Liver (tissue), 9 donors: ENCODE data around the gene ZNF345. TPM values are rescaled to one million over a fixed set of nuclear protein-coding genes. Genes with fewer than 3 reads are reported as not detected.

Experiments
- DNase-seq: peaks from one replicate; pipeline ENCODE4 v3.0.0-alpha.2; 2017; ENCODE audit warnings: low spot score
- H3K27ac ChIP-seq, 2 donors: one replicate each; pipeline ENCODE4 v1.7.0; 2013; ENCODE audit warnings: inconsistent platforms in 2 of 2, low read length in 2 of 2, control low read depth in 1 of 2, low read depth in 1 of 2, mild to moderate bottlenecking in 1 of 2
- H3K27me3 ChIP-seq, 4 donors: one replicate each; pipeline versions ENCODE4 v1.6.1 to v1.7.0; 2013; ENCODE audit warnings: low read length in 3 of 4, inconsistent platforms in 1 of 4, mild to moderate bottlenecking in 1 of 4, moderate library complexity in 1 of 4; ENCODE audit not compliant: control insufficient read depth in 4 of 4, insufficient read depth in 4 of 4
- H3K36me3 ChIP-seq, 4 donors: one replicate each; pipeline versions ENCODE4 v1.6.1 to v1.7.0; 2013; ENCODE audit warnings: low read length in 3 of 4, mild to moderate bottlenecking in 3 of 4, low read depth in 1 of 4, moderate library complexity in 1 of 4; ENCODE audit not compliant: control insufficient read depth in 4 of 4, insufficient read depth in 3 of 4
- H3K4me1 ChIP-seq, 4 donors: one replicate each; pipeline versions ENCODE4 v1.6.1 to v1.7.0; 2013; ENCODE audit warnings: low read length in 3 of 4, mild to moderate bottlenecking in 3 of 4, moderate library complexity in 1 of 4; ENCODE audit not compliant: control insufficient read depth in 4 of 4, insufficient read depth in 4 of 4
- H3K4me3 ChIP-seq, 3 donors: one replicate each; pipeline versions ENCODE4 v1.6.1 to v1.7.0; 2013; ENCODE audit warnings: low read length in 3 of 3, control low read depth in 1 of 3, low read depth in 1 of 3, mild to moderate bottlenecking in 1 of 3
- H3K9ac ChIP-seq, 2 donors: one replicate each; pipeline ENCODE4 v1.7.0; 2013; ENCODE audit warnings: low read length in 2 of 2, mild to moderate bottlenecking in 2 of 2, moderate library complexity in 2 of 2, control low read depth in 1 of 2, low read depth in 1 of 2
- H3K9me3 ChIP-seq, 4 donors: one replicate each; pipeline versions ENCODE4 v1.6.1 to v1.7.0; 2013; ENCODE audit warnings: low read length in 3 of 4; ENCODE audit not compliant: control insufficient read depth in 4 of 4
- ATF3 ChIP-seq: IDR thresholded peaks from 2 replicates; pipeline ENCODE4 v1.6.1; 2016; ENCODE audit warnings: antibody characterized with exemption
- EGR1 ChIP-seq, 2 donors: IDR thresholded peaks; 2 replicates each; pipeline ENCODE4 v1.6.1; 2016 to 2018; ENCODE audit warnings: antibody characterized with exemption in 2 of 2, low read depth in 2 of 2
- FOXA1 ChIP-seq: IDR thresholded peaks from 2 replicates; pipeline ENCODE4 v1.6.1; 2016; ENCODE audit warnings: antibody characterized with exemption
- FOXA2 ChIP-seq: IDR thresholded peaks from 2 replicates; pipeline ENCODE4 v1.6.1; 2016; ENCODE audit warnings: antibody characterized with exemption
- GABPA ChIP-seq, 2 donors: IDR thresholded peaks in 1 of 2; conservative IDR thresholded peaks in 1 of 2; 2 replicates each; pipeline ENCODE4 v1.6.1; 2016; ENCODE audit warnings: antibody characterized with exemption in 2 of 2, mild to moderate bottlenecking in 1 of 2, moderate library complexity in 1 of 2
- HNF4A ChIP-seq, 2 donors: conservative IDR thresholded peaks; 2 replicates each; pipeline ENCODE4 v1.6.1; 2016; ENCODE audit warnings: antibody characterized with exemption in 2 of 2, mild to moderate bottlenecking in 2 of 2
- HNF4G ChIP-seq: IDR thresholded peaks from 2 replicates; pipeline ENCODE4 v1.6.1; 2016; ENCODE audit warnings: antibody characterized with exemption
- NR2F2 ChIP-seq: IDR thresholded peaks from 2 replicates; pipeline ENCODE4 v1.6.1; 2016; ENCODE audit warnings: antibody characterized with exemption
- RAD21 ChIP-seq, 2 donors: IDR thresholded peaks; 2 replicates each; pipeline ENCODE4 v1.6.1; 2016; ENCODE audit warnings: antibody characterized with exemption in 2 of 2, mild to moderate bottlenecking in 2 of 2
- REST ChIP-seq: IDR thresholded peaks from 2 replicates; pipeline ENCODE4 v1.6.1; 2016; ENCODE audit warnings: antibody characterized with exemption, mild to moderate bottlenecking
- RXRA ChIP-seq, 2 donors: IDR thresholded peaks; 2 replicates each; pipeline ENCODE4 v1.6.1; 2017 to 2018; ENCODE audit warnings: antibody characterized with exemption in 2 of 2, mild to moderate bottlenecking in 1 of 2
- SP1 ChIP-seq: IDR thresholded peaks from 2 replicates; pipeline ENCODE4 v1.6.1; 2018; ENCODE audit warnings: antibody characterized with exemption, mild to moderate bottlenecking
- TAF1 ChIP-seq: conservative IDR thresholded peaks from 2 replicates; pipeline ENCODE4 v1.6.1; 2016; ENCODE audit warnings: antibody characterized with exemption, mild to moderate bottlenecking
- YY1 ChIP-seq: IDR thresholded peaks from 2 replicates; pipeline ENCODE4 v1.6.1; 2016; ENCODE audit warnings: antibody characterized with exemption, mild to moderate bottlenecking
- WGBS: extraction: QIAGEN DNeasy Blood & Tissue Kit; methylation state at CpG from one replicate; pipeline ENCODE4 v1.1.7; 2013; 5-methylcytosine and 5-hydroxymethylcytosine counted together
- polyA plus RNA-seq, 2 donors: library from polyadenylated mRNA; stranded (reverse) in 1 of 2; unstranded in 1 of 2; fragments of 200-250 nt in 1 of 2; fragments of >200 nt in 1 of 2; fragmentation: Nextera tagmentation in 1 of 2; extraction: Ambion mirVana in 1 of 2; gene quantifications; one replicate each; pipeline versions ENCODE4 v1.2.1 to v1.2.3, GENCODE V29; 2013 to 2015
- total RNA-seq, 2 donors: library from RNA; depleted of rRNA; stranded (reverse); fragments of >200 nt; gene quantifications; one replicate each; pipeline ENCODE4 v1.2.3, GENCODE V29; 2014
- TF ChIP-seq, protein P1 (sequence below): fragments of 150-350 bp; IDR thresholded peaks from 2 replicates; pipeline ENCODE4 v1.5.1; 2017; ENCODE audit warnings: improper control_type of control experiment, low read depth, low read length; ENCODE audit not compliant: missing input control
- TF ChIP-seq, protein P2 (sequence below): IDR thresholded peaks from 2 replicates; pipeline ENCODE4 v1.6.1; 2016; ENCODE audit warnings: antibody characterized with exemption
- donor health status: healthy.
- donor health status: healthy.
- donor health status: healthy.
- donor health status: healthy.
- donor health status: healthy.

Gene ZNF345
- total and polyA plus RNA-seq, 4 donors: 0.67 to 4.7 (median 2.1) TPM

DNA sequence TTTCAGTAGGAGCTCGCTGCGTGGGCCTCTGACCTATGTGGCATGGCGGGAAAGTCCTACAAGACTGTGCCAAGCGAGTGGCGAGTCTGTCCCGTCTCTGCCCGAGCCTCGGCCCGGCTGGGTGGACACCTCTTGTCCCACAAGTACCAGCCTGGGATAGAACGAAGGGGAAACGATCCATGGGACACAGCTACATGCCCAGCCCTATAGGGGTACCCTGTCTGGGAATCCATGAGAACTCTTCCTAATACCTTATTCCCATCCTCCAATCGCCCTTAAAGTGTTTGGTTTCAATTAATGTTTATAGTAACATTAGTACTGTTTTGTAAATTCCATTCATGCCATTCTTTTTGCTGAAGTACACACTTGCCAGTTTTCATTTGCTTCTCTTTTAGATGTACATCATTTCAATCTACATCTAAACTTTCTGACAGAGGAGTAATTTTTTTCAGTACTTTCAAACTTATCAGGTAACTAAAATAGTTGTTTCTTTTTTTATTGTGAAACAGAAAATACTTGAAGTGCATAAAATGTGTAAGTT, 11.8 kb upstream of the ZNF345 start:
- H3K4me3 ChIP-seq: peak overlapping the region; percentile 77 to 97 (median 90)
- H3K4me1 ChIP-seq: peaks cover 2 to 15% (median 8%) of the 10 kb centered on the region in 4 donors
- WGBS: 15% methylated on average over 12 of the region's 12 CpGs
- peak overlapping the region; percentile 7 to 97 for H3K9ac ChIP-seq
- H3K9me3 ChIP-seq: peaks cover 15 to 36% (median 16%) of the 10 kb centered on the region in 4 donors
- no peak for TF ChIP-seq SP1
- TF ChIP-seq YY1: peak; percentile 18
- H3K27me3 ChIP-seq: no peaks in the 10 kb centered on the region
- H3K27ac ChIP-seq: peak overlapping the region; percentile 89 to 93
- no peak for DNase-seq
- H3K36me3 ChIP-seq: peaks cover 0 to 16% (median 13%) of the 10 kb centered on the region in 4 donors

- DNase-seq: no peak
- H3K9ac ChIP-seq: no peak overlapping the region
- TF ChIP-seq ATF3 (no peak), HNF4G (no peak), EGR1 (IDR thresholded peaks at IDR 0.05; ENCODE audit: low read depth in 2 of 2) (no peak), HNF4A (conservative IDR thresholded peaks at IDR 0.05) (no peak)
- TF ChIP-seq, protein P1, sequence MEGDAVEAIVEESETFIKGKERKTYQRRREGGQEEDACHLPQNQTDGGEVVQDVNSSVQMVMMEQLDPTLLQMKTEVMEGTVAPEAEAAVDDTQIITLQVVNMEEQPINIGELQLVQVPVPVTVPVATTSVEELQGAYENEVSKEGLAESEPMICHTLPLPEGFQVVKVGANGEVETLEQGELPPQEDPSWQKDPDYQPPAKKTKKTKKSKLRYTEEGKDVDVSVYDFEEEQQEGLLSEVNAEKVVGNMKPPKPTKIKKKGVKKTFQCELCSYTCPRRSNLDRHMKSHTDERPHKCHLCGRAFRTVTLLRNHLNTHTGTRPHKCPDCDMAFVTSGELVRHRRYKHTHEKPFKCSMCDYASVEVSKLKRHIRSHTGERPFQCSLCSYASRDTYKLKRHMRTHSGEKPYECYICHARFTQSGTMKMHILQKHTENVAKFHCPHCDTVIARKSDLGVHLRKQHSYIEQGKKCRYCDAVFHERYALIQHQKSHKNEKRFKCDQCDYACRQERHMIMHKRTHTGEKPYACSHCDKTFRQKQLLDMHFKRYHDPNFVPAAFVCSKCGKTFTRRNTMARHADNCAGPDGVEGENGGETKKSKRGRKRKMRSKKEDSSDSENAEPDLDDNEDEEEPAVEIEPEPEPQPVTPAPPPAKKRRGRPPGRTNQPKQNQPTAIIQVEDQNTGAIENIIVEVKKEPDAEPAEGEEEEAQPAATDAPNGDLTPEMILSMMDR: no peak
- TF ChIP-seq, protein P2, sequence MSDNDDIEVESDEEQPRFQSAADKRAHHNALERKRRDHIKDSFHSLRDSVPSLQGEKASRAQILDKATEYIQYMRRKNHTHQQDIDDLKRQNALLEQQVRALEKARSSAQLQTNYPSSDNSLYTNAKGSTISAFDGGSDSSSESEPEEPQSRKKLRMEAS: no peak
- peaks cover 0 to 8% (median 5%) of the 10 kb centered on the region in 4 donors for H3K36me3 ChIP-seq
- WGBS: 76% methylated on average over 1 of the region's 1 CpG
- peaks cover 0 to 14% (median 8%) of the 10 kb centered on the region in 4 donors for H3K4me1 ChIP-seq
- no peak overlapping the region for H3K4me3 ChIP-seq
- no peaks in the 10 kb centered on the region for H3K27me3 ChIP-seq
- peaks cover 3 to 20% (median 9%) of the 10 kb centered on the region in 4 donors for H3K9me3 ChIP-seq
- no peak overlapping the region for H3K27ac ChIP-seq
Measured at GRCh38 chr19:36847968-36848367, 2.7 kb upstream of the ZNF345 start.

- Histone ChIP-seq H3K27ac (peak overlapping the region; percentile 70 to 89), H3K27me3 (no peaks in the 10 kb centered on the region), H3K4me3 (peak overlapping the region; percentile 52 to 98 (median 91)), H3K9ac (peak overlapping the region; percentile 76 to 81), H3K36me3 (peaks cover 2 to 14% (median 12%) of the 10 kb centered on the region in 4 donors), H3K4me1 (peaks cover 0 to 14% (median 8%) of the 10 kb centered on the region in 4 donors), H3K9me3 (peaks cover 8 to 13% (median 10%) of the 10 kb centered on the region in 4 donors)
- under 1% methylated on average over 36 of the region's 36 CpGs for WGBS
- peak; percentile 86 for DNase-seq
- TF ChIP-seq REST: no peak
- no peak for TF ChIP-seq FOXA2
- no peak for TF ChIP-seq EGR1 (IDR thresholded peaks at IDR 0.05; ENCODE audit: low read depth in 2 of 2)
- TF ChIP-seq RXRA (IDR thresholded peaks at IDR 0.05): peak; percentile 8 to 32
- TF ChIP-seq, protein P1: no peak
- TF ChIP-seq SP1: no peak
- TF ChIP-seq YY1: peak; percentile 92
- peak; percentile 74 for TF ChIP-seq TAF1
- no peak for TF ChIP-seq FOXA1
- TF ChIP-seq GABPA (IDR thresholded peaks at IDR 0.05 in 1 of 2, conservative IDR thresholded peaks at IDR 0.05 in 1 of 2): peak in 1 of 2 donors; percentile 76
- no peak for TF ChIP-seq HNF4A (conservative IDR thresholded peaks at IDR 0.05)
- TF ChIP-seq ATF3: no peak
- TF ChIP-seq NR2F2: no peak
- TF ChIP-seq RAD21 (IDR thresholded peaks at IDR 0.05): no peak
- no peak for TF ChIP-seq HNF4G
Measured at GRCh38 chr19:36849701-36850558, 746 bp upstream of the ZNF345 start.
